SK-N-SH (cell line): Measurements from ENCODE around the gene BCL11B. TPM values are rescaled to one million over a fixed set of nuclear protein-coding genes. Genes with fewer than 3 reads are reported as not detected.

Source experiments
- CTCF ChIA-PET: fragments of 300-600, 350-600 bp; formaldehyde crosslinking; extraction: SDS; loops from one replicate; lab custom pipeline; 2021; lab: Yijun Ruan, JAX
- POLR2A ChIA-PET: fragments of 350-600 bp; sonication (Branson Sonifier 250); formaldehyde crosslinking; extraction: SDS; loops from one replicate; lab custom pipeline; 2020; ENCODE audit warnings: antibody characterized with exemption, inconsistent platforms; lab: Yijun Ruan, JAX
- DNase-seq: peaks from one replicate; pipeline ENCODE4 v3.0.0; 2012
- H2AFZ ChIP-seq: fragments of 200-600 bp; sonication (generic); 2 replicates; pipeline ENCODE4 v1.8.1; 2016; ENCODE audit warnings: antibody characterized with exemption, mild to moderate bottlenecking, low read depth
- H3F3A ChIP-seq: fragments of 200-600 bp; sonication (generic); replicated peaks from 2 replicates; pipeline ENCODE3; 2016; ENCODE audit warnings: antibody characterized with exemption, mild to moderate bottlenecking; ENCODE audit not compliant: insufficient read depth
- H3K27ac ChIP-seq, 2 experiments: fragments of 200-500 bp in 1 of 2; fragments of 200-600 bp in 1 of 2; sonication (Bioruptor generic) in 1 of 2; sonication (generic), shearing (Covaris generic) in 1 of 2; 2 replicates each; pipeline versions ENCODE4 v1.5.1 to v1.6.1; 2014 to 2016; ENCODE audit warnings: low read depth in 2 of 2, inconsistent platforms in 1 of 2, low read length in 1 of 2, mild to moderate bottlenecking in 1 of 2, mixed read lengths in 1 of 2
- H3K27me3 ChIP-seq: fragments of 200-600 bp; sonication (generic), shearing (Covaris generic); 2 replicates; pipeline ENCODE4 v1.6.1; 2016; ENCODE audit warnings: mixed run types; ENCODE audit not compliant: insufficient read depth
- H3K36me3 ChIP-seq, 2 experiments: fragments of 200-500 bp in 1 of 2; fragments of 200-600 bp in 1 of 2; sonication (Bioruptor generic) in 1 of 2; sonication (generic) in 1 of 2; replicated peaks in 1 of 2; 2 replicates each; pipeline versions ENCODE3 to v1.5.1; 2014 to 2016; ENCODE audit warnings: low read length in 1 of 2, mild to moderate bottlenecking in 1 of 2; ENCODE audit not compliant: insufficient read depth in 2 of 2, control insufficient read depth in 1 of 2
- H3K4me1 ChIP-seq, 2 experiments: fragments of 200-500 bp in 1 of 2; fragments of 200-600 bp in 1 of 2; sonication (Bioruptor generic) in 1 of 2; sonication (generic), shearing (Covaris generic) in 1 of 2; 2 replicates each; pipeline versions ENCODE4 v1.5.1 to v1.6.1; 2014 to 2016; ENCODE audit warnings: low read depth in 1 of 2, low read length in 1 of 2, mixed run types in 1 of 2; ENCODE audit not compliant: insufficient read depth in 2 of 2, control insufficient read depth in 1 of 2
- H3K4me2 ChIP-seq: fragments of 200-600 bp; sonication (generic), shearing (Covaris generic); 2 replicates; pipeline ENCODE4 v1.6.1; 2017; ENCODE audit warnings: mixed run types
- H3K4me3 ChIP-seq, 2 experiments: fragments of 200-500 bp in 1 of 2; fragments of 200-600 bp in 1 of 2; sonication (Bioruptor generic) in 1 of 2; sonication (generic), shearing (Covaris generic) in 1 of 2; 2 replicates each; pipeline versions ENCODE4 v1.5.1 to v1.8.1; 2014 to 2016; ENCODE audit warnings: low read depth in 2 of 2, inconsistent platforms in 1 of 2, low read length in 1 of 2, mild to moderate bottlenecking in 1 of 2, mixed read lengths in 1 of 2, moderate library complexity in 1 of 2
- H3K79me2 ChIP-seq: fragments of 200-600 bp; sonication (generic); 2 replicates; pipeline ENCODE4 v1.8.1; 2017; ENCODE audit warnings: mild to moderate bottlenecking; ENCODE audit not compliant: insufficient read depth
- H3K9ac ChIP-seq: fragments of 200-600 bp; sonication (generic); 2 replicates; pipeline ENCODE4 v1.6.1; 2017; ENCODE audit warnings: mixed run types
- H3K9me2 ChIP-seq: fragments of 200-600 bp; sonication (generic); 2 replicates; pipeline ENCODE4 v1.6.1; 2017; ENCODE audit warnings: mixed run types
- H3K9me3 ChIP-seq: fragments of 200-600 bp; sonication (generic); 2 replicates; pipeline ENCODE4 v1.6.1; 2017; ENCODE audit warnings: mixed run types, mild to moderate bottlenecking, moderate library complexity
- H4K20me1 ChIP-seq: fragments of 200-600 bp; sonication (generic); 2 replicates; pipeline ENCODE4 v1.6.1; 2017; ENCODE audit warnings: mild to moderate bottlenecking, mixed run types; ENCODE audit not compliant: insufficient read depth
- CHD2 ChIP-seq: fragments of 150-350 bp; IDR thresholded peaks from 2 replicates; pipeline ENCODE4 v1.6.1; 2018; ENCODE audit warnings: low read length; ENCODE audit not compliant: partially characterized antibody
- ELF1 ChIP-seq: IDR thresholded peaks from 2 replicates; pipeline ENCODE4 v1.4.0; 2012
- EP300 ChIP-seq, 2 experiments: IDR thresholded peaks; 2 replicates each; pipeline versions ENCODE4 v1.4.0 to v1.6.1; 2012; ENCODE audit warnings: borderline replicate concordance in 1 of 2, low read depth in 1 of 2, low read length in 1 of 2
- FOXM1 ChIP-seq: IDR thresholded peaks from 2 replicates; pipeline ENCODE4 v1.4.0; 2012; ENCODE audit warnings: low read depth, mild to moderate bottlenecking
- GABPA ChIP-seq: IDR thresholded peaks from 2 replicates; pipeline ENCODE4 v1.4.0; 2012; ENCODE audit warnings: low read depth, mild to moderate bottlenecking
- GATA2 ChIP-seq: sonication (generic); formaldehyde crosslinking; IDR thresholded peaks from 2 replicates; pipeline ENCODE4 v1.5.0; 2020; ENCODE audit warnings: mild to moderate bottlenecking, missing genetic modification reagents
- JUND ChIP-seq: IDR thresholded peaks from 2 replicates; pipeline ENCODE4 v1.4.0; 2012
- MEF2A ChIP-seq: IDR thresholded peaks from 2 replicates; pipeline ENCODE4 v1.4.0; 2012; ENCODE audit warnings: low read depth, borderline replicate concordance
- NFIC ChIP-seq: IDR thresholded peaks from 2 replicates; pipeline ENCODE4 v1.4.0; 2012; ENCODE audit warnings: borderline replicate concordance
- RAD21 ChIP-seq: IDR thresholded peaks from 2 replicates; pipeline ENCODE4 v1.6.1; 2012; ENCODE audit warnings: mild to moderate bottlenecking, low read length
- RFX5 ChIP-seq: IDR thresholded peaks from 2 replicates; pipeline ENCODE4 v1.6.1; 2012; ENCODE audit warnings: mild to moderate bottlenecking, improper control_type of control experiment, low read length
- SIN3A ChIP-seq: IDR thresholded peaks from 2 replicates; pipeline ENCODE4 v1.6.1; 2012; ENCODE audit warnings: low read depth, mild to moderate bottlenecking, low read length, moderate library complexity, borderline replicate concordance
- SMC3 ChIP-seq: IDR thresholded peaks from 2 replicates; pipeline ENCODE4 v1.6.1; 2012; ENCODE audit warnings: low read depth, low read length, improper control_type of control experiment
- TAF1 ChIP-seq: IDR thresholded peaks from 2 replicates; pipeline ENCODE4 v1.6.1; 2012; ENCODE audit warnings: low read depth, mild to moderate bottlenecking, low read length, moderate library complexity, borderline replicate concordance
- TCF12 ChIP-seq: IDR thresholded peaks from 2 replicates; pipeline ENCODE4 v1.4.0; 2012
- TEAD4 ChIP-seq: IDR thresholded peaks from 2 replicates; pipeline ENCODE4 v1.4.0; 2012; ENCODE audit warnings: mild to moderate bottlenecking, borderline replicate concordance; ENCODE audit not compliant: insufficient read depth
- WGBS: methylation state at CpG from one replicate; pipeline ENCODE4 v1.1.6; 2017; ENCODE audit warnings: low lambda C conversion rate; 5-methylcytosine and 5-hydroxymethylcytosine counted together
- polyA plus RNA-seq, 3 experiments: library from polyadenylated mRNA; depleted of rRNA; stranded (reverse); fragments of >200 nt; gene quantifications; 2 replicates each; pipeline ENCODE4 v1.2.3, GENCODE V29; 2012
- TF ChIP-seq, protein P1 (sequence below): fragments of 200-600 bp; sonication (generic); IDR thresholded peaks from 2 replicates; pipeline ENCODE4 v1.6.1; 2017; ENCODE audit warnings: antibody characterized with exemption, mild to moderate bottlenecking, moderate library complexity
- TF ChIP-seq, protein P2 (sequence below): IDR thresholded peaks from 2 replicates; pipeline ENCODE4 v1.4.0; 2012; ENCODE audit warnings: low read depth, borderline replicate concordance
- TF ChIP-seq, protein P3 (sequence below): fragments of 150-350 bp; IDR thresholded peaks from 2 replicates; pipeline ENCODE4 v1.6.1; 2017; ENCODE audit warnings: antibody characterized with exemption, low read length, low read depth, borderline replicate concordance

The BCL11B gene
- polyA plus RNA-seq, 1 of the 3 experiments (the other 2 are of a cell fraction): not detected

DNA sequence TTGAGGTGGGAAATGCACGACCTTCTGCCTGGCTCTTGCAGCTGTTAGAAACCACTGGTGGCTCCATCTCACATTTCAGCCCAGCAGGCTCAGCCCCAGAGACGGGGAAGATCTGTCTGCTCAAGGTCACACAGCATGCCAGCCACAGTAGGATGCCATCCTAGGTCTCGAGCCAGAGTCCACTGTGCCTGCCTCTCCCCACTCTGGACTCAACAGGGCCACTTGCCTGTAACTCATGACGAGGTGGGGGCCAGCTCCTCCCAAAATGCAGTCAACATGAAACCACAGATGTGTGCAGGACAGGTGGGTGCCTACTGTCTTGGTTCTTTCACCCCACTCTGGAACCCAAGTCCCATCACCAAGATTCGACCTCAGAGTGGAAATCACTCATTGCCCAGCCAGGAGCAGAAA, 23.2 kb downstream of the BCL11B start:
- Histone ChIP-seq H2AFZ (no peak overlapping the region), H3K9ac (no peak overlapping the region), H4K20me1 (no peaks in the 10 kb centered on the region), H3K27me3 (peaks cover 86% of the 10 kb centered on the region), H3K27ac (no peak overlapping the region), H3K9me2 (no peaks in the 10 kb centered on the region), H3F3A (no peaks in the 10 kb centered on the region), H3K4me3 (no peak overlapping the region), H3K36me3 (no peaks in the 10 kb centered on the region), H3K79me2 (no peaks in the 10 kb centered on the region), H3K4me1 (no peaks in the 10 kb centered on the region), H3K4me2 (no peak overlapping the region), H3K9me3 (no peaks in the 10 kb centered on the region)
- 0% methylated on average over 3 of the region's 5 CpGs for WGBS
- ChIA-PET CTCF (no interaction called here), POLR2A (no interaction called here)
- TF ChIP-seq JUND (no peak), GATA2 (CRISPR knock-in tag) (no peak), RFX5 (no peak), EP300 (IDR thresholded peaks at IDR 0.05; ENCODE audit: borderline replicate concordance in 1 of 2, low read depth in 1 of 2, low read length in 1 of 2) (no peak), TAF1 (no peak)
- TF ChIP-seq, protein P1, sequence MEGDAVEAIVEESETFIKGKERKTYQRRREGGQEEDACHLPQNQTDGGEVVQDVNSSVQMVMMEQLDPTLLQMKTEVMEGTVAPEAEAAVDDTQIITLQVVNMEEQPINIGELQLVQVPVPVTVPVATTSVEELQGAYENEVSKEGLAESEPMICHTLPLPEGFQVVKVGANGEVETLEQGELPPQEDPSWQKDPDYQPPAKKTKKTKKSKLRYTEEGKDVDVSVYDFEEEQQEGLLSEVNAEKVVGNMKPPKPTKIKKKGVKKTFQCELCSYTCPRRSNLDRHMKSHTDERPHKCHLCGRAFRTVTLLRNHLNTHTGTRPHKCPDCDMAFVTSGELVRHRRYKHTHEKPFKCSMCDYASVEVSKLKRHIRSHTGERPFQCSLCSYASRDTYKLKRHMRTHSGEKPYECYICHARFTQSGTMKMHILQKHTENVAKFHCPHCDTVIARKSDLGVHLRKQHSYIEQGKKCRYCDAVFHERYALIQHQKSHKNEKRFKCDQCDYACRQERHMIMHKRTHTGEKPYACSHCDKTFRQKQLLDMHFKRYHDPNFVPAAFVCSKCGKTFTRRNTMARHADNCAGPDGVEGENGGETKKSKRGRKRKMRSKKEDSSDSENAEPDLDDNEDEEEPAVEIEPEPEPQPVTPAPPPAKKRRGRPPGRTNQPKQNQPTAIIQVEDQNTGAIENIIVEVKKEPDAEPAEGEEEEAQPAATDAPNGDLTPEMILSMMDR: no peak
- DNase-seq: no peak

DNA sequence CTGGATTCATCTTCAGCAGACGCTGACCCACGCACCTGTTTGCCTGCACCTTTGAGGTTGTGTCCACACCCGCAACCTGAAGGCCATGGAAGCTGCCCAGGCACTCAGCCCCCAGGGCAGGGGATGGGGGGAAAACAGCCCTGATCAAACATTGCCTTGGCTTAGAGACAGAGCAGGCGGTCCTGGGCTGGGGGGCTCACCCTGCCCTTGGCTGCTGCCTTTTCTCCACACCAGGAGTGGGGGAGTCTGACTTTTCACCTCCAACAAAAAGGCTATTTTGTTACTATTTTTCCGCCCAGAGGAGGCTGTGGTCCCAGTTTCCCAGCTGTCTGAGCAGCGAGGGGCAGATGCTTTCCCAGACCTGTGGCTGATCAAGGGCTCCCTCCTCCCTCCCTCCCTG, 24.2 kb downstream of the BCL11B start:
- Histone ChIP-seq H3K9me2 (no peaks in the 10 kb centered on the region), H3K79me2 (no peaks in the 10 kb centered on the region), H3K9ac (no peak overlapping the region), H3K36me3 (no peaks in the 10 kb centered on the region), H3K4me3 (no peak overlapping the region), H3K4me1 (no peaks in the 10 kb centered on the region; a peak in 1 of 4 replicates), H3K27ac (no peak overlapping the region), H4K20me1 (no peaks in the 10 kb centered on the region), H3F3A (no peaks in the 10 kb centered on the region), H3K27me3 (peaks cover 86% of the 10 kb centered on the region), H2AFZ (no peak overlapping the region), H3K4me2 (no peak overlapping the region), H3K9me3 (no peaks in the 10 kb centered on the region)
- 10% methylated on average over 2 of the region's 6 CpGs for WGBS
- TF ChIP-seq RAD21 (no peak), NFIC (no peak), SIN3A (no peak), SMC3 (no peak), CHD2 (no peak), EP300 (IDR thresholded peaks at IDR 0.05; ENCODE audit: borderline replicate concordance in 1 of 2, low read depth in 1 of 2, low read length in 1 of 2) (no peak), GATA2 (CRISPR knock-in tag) (no peak), MEF2A (no peak), ELF1 (no peak), GABPA (no peak), FOXM1 (no peak), TCF12 (no peak), TEAD4 (no peak)
- TF ChIP-seq, protein P2, sequence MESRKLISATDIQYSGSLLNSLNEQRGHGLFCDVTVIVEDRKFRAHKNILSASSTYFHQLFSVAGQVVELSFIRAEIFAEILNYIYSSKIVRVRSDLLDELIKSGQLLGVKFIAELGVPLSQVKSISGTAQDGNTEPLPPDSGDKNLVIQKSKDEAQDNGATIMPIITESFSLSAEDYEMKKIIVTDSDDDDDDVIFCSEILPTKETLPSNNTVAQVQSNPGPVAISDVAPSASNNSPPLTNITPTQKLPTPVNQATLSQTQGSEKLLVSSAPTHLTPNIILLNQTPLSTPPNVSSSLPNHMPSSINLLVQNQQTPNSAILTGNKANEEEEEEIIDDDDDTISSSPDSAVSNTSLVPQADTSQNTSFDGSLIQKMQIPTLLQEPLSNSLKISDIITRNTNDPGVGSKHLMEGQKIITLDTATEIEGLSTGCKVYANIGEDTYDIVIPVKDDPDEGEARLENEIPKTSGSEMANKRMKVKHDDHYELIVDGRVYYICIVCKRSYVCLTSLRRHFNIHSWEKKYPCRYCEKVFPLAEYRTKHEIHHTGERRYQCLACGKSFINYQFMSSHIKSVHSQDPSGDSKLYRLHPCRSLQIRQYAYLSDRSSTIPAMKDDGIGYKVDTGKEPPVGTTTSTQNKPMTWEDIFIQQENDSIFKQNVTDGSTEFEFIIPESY: no peak
- TF ChIP-seq, protein P3, sequence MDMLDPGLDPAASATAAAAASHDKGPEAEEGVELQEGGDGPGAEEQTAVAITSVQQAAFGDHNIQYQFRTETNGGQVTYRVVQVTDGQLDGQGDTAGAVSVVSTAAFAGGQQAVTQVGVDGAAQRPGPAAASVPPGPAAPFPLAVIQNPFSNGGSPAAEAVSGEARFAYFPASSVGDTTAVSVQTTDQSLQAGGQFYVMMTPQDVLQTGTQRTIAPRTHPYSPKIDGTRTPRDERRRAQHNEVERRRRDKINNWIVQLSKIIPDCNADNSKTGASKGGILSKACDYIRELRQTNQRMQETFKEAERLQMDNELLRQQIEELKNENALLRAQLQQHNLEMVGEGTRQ: no peak
- ChIA-PET POLR2A (no interaction called here), CTCF (no interaction called here)
- no peak for DNase-seq
